GM19324 (cell line): ENCODE results near the gene ANKRD60.

Source experiments
- ATAC-seq: cut with Tn5 transposase; IDR thresholded peaks from one replicate; pipeline ENCODE4 v1.9.1; 2021; ENCODE audit warnings: mild to moderate bottlenecking, moderate library complexity; ENCODE audit not compliant: unreplicated experiment, low FRiP score

Gene ANKRD60

DNA sequence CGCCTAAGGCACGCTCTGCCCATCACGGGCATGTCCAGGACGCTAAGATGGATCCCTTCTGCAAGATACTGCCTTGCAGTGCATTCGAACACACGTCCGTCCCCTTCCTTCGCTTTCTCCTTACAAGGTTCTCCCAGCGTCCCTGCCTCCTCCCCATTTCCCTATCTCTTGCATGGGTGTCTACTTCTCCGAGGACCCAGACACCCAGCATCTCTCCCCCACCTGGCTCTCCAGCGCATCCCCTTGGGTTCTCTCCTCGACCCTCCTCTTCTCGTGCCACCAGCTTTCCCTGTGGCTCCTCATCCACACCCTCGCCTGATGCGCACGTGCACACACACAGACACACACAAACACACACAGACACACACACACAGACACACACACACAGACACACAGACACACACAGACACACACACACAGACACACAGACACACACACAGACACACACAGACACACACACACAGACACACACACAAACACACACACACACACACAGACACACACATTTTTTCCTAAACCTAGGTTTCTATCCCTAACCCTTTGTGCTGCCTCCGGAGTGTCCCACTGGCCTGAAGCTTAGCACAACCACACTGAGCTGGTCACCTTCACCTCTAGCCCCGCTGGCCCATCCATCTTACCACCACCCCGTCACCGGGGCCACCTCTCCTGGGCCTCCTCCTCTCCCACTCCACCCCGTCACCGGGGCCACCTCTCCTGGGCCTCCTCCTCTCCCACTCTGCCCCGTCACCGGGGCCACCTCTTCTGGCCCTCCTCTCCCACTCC lies 31.9 kb downstream of the ANKRD60 start:
- ATAC-seq = no peak

DNA sequence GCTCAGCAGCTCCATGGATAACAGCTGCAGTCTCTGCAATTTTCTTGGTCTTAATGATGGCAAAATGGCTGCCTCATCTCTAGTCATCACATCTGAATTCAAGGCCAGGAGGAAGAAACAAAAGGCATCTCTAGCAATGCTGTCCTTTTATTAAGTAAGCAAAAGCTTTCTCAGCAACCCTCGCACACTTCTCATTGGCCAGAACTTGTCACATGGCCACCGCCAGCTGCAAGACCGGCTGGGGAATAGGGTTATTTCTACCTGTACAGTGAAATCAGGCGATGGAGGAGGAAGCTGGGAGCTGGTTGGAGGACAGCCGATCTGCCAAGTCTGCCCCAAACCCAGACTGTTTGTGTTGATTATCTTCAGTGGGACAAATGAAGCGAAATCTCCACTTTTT lies 33.4 kb downstream of the ANKRD60 start:
- ATAC-seq = no peak

DNA sequence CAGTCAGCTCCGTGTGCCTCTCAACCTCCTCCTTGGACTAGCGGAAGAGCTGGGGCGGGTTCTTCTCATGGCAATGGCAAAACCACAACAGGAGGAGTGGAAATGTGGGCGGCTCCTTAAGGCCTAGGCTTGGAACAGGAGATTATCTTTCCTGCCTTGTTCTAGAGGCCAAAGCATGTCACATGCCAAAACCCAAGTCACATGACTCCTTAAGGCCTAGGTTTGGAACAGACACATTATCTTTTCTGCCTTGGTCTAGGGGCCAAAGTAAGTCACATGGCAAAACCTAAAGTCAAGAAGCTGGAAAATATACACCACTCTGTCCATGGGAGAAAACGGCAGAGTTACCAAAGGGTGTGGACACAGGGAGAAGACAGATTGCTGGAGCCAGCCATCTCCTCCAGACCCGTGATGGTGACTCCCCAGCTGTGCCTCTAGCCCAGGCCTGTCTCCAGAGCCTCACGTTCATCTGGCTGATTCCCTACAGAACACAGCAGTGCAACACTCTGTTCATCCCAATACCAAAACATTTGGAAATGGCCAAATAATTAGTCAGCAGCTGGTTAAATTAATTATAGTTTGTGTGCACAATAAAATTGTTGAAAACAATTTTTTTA lies 34.2 kb downstream of the ANKRD60 start:
- ATAC-seq = no peak

DNA sequence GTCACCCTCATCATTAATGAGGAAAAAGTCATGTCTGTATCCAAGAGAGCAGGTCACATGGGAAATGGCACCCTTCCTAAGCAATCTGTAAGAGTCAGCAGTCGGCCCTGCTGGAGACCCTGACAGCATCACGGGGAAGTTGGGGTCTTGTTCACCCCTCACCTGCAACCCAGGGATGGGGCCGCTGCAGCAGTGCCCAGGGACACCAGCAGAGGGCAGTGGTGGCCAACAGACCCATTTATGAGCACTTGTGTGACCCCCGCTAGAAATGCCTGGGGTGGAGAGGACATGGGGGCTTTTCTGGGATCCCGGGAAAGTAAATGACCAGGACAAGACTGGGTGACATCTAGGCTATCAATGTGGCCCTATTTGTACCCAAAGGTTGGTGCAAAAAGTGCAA lies 35.9 kb downstream of the ANKRD60 start:
- no peak for ATAC-seq

DNA sequence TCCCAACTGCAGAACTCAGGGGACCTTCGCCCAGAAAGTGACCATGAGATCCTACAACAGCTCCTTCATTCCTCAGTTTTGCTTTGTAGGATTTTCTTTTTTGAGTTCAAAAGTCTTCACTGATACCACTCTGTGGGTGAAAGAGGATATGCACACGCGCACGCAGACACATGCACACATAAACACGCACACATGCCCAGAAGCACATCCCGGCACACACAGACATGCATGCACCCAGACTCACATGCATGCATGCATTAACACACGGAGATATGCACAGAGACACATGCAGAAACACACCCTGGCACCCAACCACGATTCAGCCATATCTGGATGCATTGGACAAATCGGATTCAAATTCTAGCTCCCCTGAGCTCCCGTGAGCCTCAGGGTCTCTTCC lies 36.4 kb downstream of the ANKRD60 start:
- no peak for ATAC-seq

DNA sequence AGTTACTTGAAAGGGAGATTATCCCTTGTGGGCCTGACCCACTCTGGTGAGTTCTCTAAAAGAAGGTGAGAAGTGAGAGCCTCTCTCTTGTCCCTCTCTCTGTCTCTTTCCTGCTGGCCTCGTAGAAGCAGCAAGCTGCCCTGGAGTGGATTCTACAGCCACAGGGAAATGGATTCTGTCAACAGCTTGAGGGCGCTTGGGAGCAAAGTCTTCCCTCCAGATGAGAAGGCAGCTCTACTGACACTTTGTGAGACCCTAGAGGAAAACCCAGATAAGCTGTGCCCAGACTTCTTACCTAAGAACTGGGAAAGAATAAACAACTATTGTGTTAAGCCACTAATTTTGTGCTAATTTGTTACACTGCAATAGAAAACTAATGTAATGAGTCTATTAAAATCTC lies 39.9 kb downstream of the ANKRD60 start:
- no peak for ATAC-seq

DNA sequence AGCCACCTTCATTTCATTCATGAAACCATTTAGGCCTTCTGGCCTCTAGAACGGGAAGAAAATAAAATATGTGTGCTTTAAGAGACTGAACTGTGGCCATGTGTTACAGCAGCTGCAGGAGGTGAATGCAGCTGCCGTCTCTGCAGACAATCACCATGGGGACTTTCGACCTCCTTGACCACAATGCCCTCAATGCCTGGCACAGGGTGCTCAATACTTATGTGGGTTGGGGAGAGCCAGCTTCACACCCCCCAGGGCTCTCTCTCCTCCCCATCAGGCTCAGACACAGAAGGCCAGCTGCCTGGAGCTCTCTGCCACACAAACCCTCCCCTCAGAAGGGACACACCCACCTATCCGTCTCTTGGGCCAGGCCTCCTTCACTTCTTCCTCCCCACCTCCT lies 43.5 kb downstream of the ANKRD60 start:
- no peak for ATAC-seq

DNA sequence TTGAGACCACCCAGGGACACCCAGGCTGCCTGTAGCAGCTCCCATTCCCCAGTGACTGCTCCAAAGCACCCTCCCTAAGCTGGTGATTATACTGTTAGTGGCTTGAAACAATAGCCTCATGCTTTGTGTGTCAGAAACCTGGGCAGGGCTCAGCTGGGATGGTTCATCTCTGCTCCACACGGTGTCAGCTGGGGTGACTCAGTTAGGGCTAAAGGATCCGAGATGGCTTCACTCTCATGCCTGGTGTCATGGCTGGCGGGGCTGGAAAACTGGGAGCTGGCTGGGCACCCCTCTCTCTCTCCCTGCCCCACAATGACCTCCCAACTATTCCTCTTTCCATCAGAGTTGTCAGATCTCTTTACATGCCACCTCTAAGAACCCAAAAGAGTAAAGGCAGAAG lies 44.4 kb downstream of the ANKRD60 start:
- ATAC-seq = no peak

DNA sequence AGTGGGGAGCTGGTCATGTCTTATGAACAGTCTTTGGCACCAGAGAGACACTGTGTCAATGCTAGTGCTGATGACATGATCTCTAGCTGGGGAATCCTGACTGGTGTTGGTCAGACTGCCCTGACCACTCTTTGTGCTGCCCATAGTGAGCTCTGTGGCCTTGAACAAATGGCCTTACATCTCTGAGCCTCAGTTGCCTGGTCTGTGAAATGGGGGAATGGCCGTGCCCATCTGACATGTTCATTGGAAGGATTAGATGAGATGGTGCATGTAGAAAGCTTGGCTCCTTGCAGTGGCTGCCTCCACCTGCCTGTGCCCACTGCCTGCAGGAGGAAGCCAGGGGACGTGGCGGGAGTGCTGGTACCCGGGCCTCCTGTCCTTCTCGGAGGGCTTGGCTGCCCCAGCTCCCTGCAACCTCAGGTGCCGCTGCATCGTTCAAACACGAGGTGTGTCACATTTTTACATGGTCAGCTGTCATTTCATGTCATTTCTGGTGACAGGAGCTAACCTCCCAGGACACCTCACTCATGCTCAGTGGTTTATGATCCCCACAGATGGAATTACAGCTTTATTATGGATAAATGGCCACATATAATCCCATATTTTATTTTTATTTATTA lies 45.8 kb downstream of the ANKRD60 start:
- no peak for ATAC-seq

DNA sequence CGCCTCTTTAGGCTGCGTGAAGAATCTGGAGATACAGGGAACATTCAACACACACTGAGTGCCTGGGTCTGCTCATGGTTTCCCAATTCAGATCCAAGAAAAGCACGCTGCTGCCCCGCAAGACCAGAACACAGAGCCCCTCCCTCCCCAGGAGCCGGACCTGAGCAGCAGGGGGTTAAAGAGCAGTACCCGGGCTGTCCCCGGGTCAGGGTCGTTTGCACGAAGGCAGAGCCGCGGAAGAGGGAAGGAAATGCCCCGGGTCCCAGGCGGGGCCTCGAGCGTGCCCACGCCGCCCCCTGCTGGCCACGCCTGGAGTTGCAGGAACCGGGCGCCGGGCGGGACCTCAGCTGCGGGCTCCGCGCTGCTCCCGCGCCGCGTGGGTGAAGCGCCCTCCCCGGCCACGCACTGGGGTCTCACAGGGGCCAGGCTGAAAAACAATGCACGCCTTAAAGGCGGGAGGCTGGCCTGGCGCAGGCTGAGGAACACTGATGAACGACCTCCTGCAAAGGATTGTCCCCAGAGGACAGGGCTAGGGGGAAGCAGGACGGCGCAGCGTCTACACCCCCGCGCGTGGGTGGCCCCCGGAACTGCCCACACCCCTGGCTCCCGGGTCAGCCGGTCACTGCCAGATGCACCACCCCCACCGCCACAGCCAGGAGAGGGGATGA lies 48.9 kb downstream of the ANKRD60 start:
- ATAC-seq = no peak

DNA sequence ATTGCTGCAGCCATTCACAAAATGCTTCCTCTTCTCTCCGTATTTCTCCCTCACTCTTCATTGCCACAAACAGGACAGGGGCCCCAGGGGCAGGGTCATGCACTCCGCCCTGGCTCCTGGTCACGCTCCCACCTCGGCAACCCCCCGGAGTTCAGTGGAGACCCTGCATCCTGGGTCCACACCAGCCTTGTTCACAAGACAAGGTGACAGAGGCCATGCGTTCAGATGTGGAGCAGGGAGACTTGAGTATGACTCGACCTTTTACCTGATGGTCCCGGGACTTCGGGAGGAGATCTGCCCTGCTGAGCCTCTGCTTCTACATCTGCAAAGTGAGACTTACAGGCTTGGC lies 49.4 kb downstream of the ANKRD60 start:
- no peak for ATAC-seq

DNA sequence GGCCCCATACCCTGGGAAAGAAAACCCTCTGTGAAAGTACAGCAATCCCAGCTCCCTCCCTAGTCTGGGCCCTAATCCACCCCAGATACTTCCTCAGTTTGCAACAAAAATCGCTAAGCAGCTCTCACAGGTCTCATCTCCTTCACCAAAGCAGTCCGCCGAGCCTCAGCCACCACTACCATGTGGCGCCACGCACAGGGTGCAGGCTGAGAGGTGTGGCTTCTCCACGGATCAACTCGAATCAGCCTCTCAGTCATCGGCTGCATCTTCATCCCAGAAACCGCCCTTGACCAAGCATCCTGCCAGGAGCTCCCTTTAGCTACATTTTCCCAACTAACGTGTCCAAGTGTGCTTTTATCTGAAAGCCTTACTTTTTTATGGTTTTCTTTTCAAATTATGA lies 50.7 kb downstream of the ANKRD60 start:
- ATAC-seq = no peak

DNA sequence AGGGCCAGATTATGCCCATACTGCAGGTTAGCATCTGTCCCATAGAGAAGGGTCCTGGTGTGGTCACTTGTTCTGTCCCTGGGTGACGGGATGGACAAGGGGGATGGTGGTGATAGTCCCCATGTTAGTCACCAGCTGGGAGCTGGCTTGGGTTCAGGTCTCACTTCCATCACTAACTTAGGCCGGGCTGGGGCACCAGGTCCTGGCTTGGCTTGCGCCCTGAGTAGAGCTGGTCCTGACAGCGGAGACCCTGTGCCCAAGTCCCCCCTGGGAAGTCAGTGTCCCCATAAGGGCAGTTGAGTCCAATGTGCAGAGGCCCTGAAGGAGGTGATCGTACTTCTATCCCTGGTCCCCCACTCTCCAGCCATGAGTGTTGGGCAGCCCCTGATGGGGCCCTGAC lies 52.6 kb downstream of the ANKRD60 start:
- ATAC-seq = no peak

DNA sequence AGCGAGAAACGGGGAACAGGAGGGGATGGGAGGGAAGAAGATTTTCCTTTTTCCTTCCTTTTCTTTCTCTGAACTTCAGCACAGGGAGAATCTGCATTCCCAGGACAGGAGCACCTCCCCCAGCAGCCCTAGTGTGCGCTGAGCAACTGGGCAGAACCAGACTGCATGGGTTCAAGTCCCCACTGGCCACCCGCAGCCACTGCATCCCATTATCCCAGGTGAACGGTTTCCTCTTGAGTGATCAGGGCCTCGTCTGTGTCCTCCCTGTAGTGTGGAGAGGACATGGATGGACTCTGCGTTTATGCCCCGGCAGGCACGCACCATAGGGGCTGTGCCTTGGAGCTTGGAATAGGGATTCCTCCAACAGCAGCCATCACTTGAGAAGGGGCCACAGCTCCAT lies 53.0 kb downstream of the ANKRD60 start:
- no peak for ATAC-seq

DNA sequence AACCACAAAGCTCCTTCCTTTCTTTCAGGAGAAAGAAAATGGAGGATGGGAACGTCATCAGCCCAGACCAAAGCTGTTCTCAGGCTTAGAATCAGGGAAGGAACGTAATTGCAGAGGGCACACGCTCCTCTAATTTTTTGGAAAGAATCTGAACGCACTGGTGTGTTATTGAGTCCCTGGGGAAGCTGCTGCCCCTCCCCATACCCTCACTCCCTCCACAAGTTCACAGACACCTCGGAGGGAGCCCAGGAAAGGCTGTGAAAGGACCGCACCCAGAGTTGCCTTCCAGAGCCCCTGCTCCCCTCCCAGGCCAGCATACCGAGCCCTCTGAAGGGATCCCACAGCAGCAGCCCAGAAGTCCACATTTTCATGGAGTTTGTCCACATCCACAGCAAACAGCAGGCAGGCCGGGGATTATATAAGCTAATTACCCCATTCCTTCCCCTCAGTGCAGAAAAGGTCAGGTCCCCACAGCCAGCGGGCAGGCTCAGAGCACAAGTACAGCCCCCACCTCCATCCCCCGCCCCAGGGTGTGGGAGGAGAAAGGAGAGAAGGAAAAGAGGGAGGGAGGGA lies 53.7 kb downstream of the ANKRD60 start:
- ATAC-seq = no peak

DNA sequence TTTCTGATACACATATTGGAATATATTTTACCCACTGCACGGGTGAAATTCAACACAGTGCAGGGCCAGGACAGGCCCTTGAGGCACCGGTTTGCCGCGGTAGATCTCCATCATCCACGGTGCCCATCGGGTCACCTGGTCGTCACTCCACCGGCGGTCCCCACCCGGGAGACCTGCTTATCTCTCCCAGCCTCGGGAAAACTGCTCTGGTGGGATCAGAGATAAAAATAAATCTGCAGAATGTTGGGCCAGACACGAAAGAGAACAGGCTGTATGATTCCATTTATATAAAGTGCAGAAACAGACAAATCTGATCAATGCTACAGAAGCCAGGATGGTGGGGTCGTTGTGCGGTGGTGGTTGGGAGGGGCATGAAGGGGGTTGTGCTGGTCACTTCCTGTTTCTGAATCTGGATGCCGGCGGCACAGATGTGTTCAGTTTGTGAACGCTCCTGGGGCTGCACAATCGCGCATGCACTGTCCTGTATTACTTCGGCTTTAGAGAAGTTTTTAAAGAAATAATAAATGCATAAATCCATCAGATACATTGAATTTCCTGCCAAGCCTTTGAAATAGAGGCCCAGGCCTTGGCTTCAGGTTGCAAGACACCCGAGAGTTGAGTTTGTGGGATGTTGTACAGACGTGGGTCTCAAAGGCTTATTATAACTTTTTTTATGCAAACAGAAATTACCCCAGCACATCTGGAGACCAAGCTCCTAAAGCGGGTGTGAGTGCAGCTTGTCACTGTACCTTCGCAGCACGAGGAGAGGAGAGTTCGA lies 54.3 kb downstream of the ANKRD60 start:
- ATAC-seq = no peak

DNA sequence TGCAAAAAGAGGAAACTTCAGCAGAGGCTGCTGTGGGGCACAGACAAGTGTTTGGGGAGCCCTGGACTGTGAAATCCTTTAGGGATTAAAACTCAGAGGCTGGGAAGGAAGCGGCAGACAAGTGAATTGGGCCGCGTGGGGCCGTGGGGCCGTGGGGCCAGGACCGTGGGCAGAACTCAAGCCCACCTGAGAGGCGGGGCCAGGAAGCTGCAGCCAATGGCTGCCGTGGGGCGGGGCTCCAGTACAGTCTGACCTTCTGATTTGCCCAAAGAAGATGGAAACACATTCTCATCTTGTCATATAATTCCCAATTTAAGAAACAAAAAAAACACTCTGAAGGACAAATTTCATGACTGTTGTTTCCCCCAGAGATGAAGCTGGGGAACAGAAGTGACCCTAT lies 55.4 kb downstream of the ANKRD60 start:
- no peak for ATAC-seq

DNA sequence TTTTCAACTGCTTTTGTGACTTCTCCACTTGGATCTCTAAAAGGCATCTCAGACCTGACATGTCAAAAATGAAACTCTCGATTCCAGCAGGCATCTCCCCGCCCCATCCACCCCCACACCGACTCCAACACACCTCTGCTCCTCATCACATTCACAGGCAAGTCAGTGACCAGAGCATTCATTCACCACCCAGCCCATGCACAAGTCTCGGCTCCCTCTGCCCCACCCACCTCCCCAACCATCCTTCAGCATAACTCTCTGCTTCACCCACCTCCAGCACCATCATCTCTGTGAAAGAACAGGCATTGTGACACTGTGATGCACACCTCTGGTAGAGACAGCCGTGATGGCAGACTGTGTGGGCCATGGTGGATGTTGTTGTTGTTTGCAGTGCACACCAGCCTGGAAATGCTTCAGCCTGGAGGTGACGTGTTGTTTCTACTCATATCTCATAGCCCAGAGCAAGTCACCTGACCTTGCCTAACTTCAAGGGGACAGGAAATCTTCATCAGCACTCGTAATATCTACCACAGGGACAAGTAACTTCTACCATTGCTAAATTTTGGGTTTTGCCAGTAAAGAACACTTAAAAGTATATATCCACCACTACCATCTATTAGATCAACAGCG lies 56.5 kb downstream of the ANKRD60 start:
- no peak for ATAC-seq

DNA sequence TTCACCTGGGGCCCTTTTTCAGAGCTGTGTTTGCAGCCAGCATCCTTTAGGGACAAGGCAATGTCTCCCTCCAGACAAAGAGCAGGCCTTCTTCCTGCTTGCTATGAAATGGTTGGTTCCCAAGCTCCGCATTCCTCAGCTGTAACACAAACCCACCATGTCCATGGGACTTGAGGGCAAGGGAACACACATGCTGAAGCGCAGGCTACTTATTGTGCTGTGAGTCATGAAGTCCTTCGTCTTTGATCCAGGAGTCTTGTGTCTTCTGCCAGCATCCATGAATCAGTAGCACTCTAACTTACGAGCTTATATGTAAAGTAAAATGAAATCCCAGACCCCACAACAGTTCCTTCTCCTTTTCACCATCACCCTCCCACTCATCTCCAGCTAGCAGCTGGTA lies 59.0 kb downstream of the ANKRD60 start:
- ATAC-seq = no peak

DNA sequence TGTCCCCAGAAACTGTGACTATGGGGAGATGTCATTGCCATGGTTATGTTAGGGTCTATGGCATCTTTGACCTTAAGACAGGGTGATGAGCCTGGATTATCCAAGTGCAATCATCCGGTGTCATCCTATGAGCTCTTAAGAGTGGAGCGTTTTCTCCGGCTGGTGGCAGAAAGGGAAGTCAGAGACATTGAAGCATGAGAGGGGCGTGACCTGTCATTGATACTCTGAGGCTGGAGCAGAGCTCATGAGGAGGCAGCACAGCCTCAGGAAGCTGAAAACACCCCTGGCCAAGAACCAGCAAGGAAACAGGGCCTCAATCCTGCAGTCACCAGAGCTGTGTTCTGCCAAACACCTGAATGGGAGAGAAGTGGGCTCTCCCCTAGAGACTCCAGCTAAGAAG lies 59.6 kb downstream of the ANKRD60 start:
- ATAC-seq = no peak
